ENCODE results near the gene UNC5A.

Gene UNC5A

GRCh38 chr5:176776141-176776865, 34.1 kb upstream of the UNC5A start:
- no peak for TF ChIP-seq NFIC (IDR thresholded peaks at IDR 0.05)
- no peak for TF ChIP-seq FOXM1 (IDR thresholded peaks at IDR 0.05; ENCODE audit: borderline replicate concordance, low read depth)
- no peak for TF ChIP-seq TAF1 (IDR thresholded peaks at IDR 0.05; ENCODE audit: low read depth)
- no peak for TF ChIP-seq TCF12 (IDR thresholded peaks at IDR 0.05; ENCODE audit: low read depth)
- no peak for TF ChIP-seq MAX (IDR thresholded peaks at IDR 0.05)

DNA sequence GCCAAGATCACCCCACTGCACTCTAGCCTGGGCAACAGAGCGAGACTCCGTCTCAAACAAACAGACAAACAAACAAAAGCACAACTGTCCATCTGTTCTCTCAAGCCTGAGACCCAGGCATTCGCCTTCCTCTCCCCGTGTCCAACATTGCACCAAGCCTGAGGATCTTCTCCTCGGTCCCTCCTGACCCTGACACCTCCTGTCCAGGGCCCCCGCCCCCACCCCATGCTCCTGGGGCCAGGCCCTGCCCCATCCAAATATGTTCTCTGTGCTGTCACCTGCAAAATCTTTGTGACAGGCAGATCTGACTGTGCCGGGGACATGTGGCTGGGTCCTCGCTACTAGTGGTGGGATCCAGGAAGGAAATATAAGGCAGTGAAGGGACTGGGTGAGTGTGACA, 33.4 kb upstream of the UNC5A start:
- TF ChIP-seq CEBPB (IDR thresholded peaks at IDR 0.05) (no peak), EGR1 (IDR thresholded peaks at IDR 0.05) (no peak), MAX (IDR thresholded peaks at IDR 0.05) (no peak)

- TF ChIP-seq YY1 (IDR thresholded peaks at IDR 0.05; ENCODE audit: low read depth) (no peak), EP300 (IDR thresholded peaks at IDR 0.05; ENCODE audit: borderline replicate concordance) (no peak), CREB1 (IDR thresholded peaks at IDR 0.05; ENCODE audit: low read depth) (no peak), FOXM1 (IDR thresholded peaks at IDR 0.05; ENCODE audit: borderline replicate concordance, low read depth) (no peak), CEBPB (IDR thresholded peaks at IDR 0.05) (no peak)
Observed at GRCh38 chr5:176778921-176779465, 31.4 kb upstream of the UNC5A start.

GRCh38 chr5:176779537-176779936, 30.8 kb upstream of the UNC5A start:
- no peak for TF ChIP-seq YY1 (IDR thresholded peaks at IDR 0.05; ENCODE audit: low read depth)
- TF ChIP-seq CEBPB (IDR thresholded peaks at IDR 0.05) = no peak
- no peak for TF ChIP-seq TEAD4 (IDR thresholded peaks at IDR 0.05)
- TF ChIP-seq EP300 (IDR thresholded peaks at IDR 0.05; ENCODE audit: borderline replicate concordance) = no peak
- no peak for TF ChIP-seq RAD21 (IDR thresholded peaks at IDR 0.05; ENCODE audit: low read depth)
- TF ChIP-seq TAF1 (IDR thresholded peaks at IDR 0.05; ENCODE audit: low read depth) = no peak
- TF ChIP-seq ZBTB7A (IDR thresholded peaks at IDR 0.05; ENCODE audit: low read depth) = no peak
- TF ChIP-seq TCF12 (IDR thresholded peaks at IDR 0.05; ENCODE audit: low read depth) = no peak
- TF ChIP-seq FOXM1 (IDR thresholded peaks at IDR 0.05; ENCODE audit: borderline replicate concordance, low read depth) = no peak
- no peak for TF ChIP-seq EGR1 (IDR thresholded peaks at IDR 0.05)
- no peak for TF ChIP-seq REST (IDR thresholded peaks at IDR 0.05; ENCODE audit: low read depth)
- no peak for TF ChIP-seq MAX (IDR thresholded peaks at IDR 0.05)
- no peak for TF ChIP-seq NFIC (IDR thresholded peaks at IDR 0.05)
- TF ChIP-seq CREB1 (IDR thresholded peaks at IDR 0.05; ENCODE audit: low read depth) = no peak
- TF ChIP-seq USF1 (IDR thresholded peaks at IDR 0.05) = no peak

DNA sequence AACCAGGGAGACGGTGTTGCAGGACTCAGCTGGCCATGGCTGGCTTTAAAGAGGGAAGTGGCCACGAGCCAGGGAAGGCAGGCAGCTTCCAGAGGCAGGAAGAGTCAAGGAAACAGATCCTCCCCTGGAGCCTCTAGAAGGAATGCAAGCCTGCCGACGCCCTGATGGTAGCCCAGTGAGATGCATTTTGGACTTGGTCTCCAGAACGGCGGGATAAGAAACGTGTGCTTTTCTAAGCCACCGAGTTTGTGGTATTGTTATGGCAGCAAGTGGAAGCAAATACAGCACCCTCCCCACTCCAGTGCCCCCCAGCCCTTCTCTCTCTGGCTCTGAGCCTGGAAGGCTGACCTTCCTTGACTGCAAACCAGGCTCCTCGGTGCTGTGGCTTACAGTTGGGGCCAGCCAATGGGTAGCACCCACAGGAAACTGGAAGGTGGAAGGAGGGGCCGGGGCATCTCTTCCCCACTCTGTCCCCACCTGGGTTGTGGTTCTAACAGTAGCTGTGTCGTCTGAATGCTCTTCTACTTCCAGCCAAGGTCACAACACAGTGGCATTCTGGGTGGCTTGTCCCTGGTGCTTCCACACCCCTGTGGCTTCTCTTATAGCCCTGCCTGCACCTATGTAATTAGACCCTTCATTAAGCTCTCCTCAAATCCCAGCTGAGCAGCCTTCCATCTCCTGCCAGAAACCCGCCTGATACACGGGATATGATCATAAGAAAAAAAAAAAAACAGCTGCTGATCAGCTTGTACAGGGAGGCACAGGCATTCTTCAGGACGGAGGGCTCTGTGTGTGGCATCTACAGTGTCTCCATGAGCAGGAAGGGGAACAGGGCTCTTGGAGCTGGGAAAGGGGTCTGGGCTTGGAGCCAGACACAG, 29.9 kb upstream of the UNC5A start:
- TF ChIP-seq TCF12 (IDR thresholded peaks at IDR 0.05; ENCODE audit: low read depth) (no peak), YY1 (IDR thresholded peaks at IDR 0.05; ENCODE audit: low read depth) (no peak), REST (IDR thresholded peaks at IDR 0.05; ENCODE audit: low read depth) (no peak), TAF1 (IDR thresholded peaks at IDR 0.05; ENCODE audit: low read depth) (no peak), CEBPB (IDR thresholded peaks at IDR 0.05) (no peak), NFIC (IDR thresholded peaks at IDR 0.05) (no peak)

GRCh38 chr5:176781054-176781375, 29.3 kb upstream of the UNC5A start:
- TF ChIP-seq TEAD4 (IDR thresholded peaks at IDR 0.05) = no peak
- no peak for TF ChIP-seq EP300 (IDR thresholded peaks at IDR 0.05; ENCODE audit: borderline replicate concordance)
- no peak for TF ChIP-seq TAF1 (IDR thresholded peaks at IDR 0.05; ENCODE audit: low read depth)
- no peak for TF ChIP-seq RAD21 (IDR thresholded peaks at IDR 0.05; ENCODE audit: low read depth)
- TF ChIP-seq REST (IDR thresholded peaks at IDR 0.05; ENCODE audit: low read depth) = no peak

Measured in Ishikawa (cell line).